GM19043 (cell line): Measurements from ENCODE around the gene PITRM1.
"Not testable (repeated sequence)": the region's sequence is repeated elsewhere in the genome, so short reads cannot be mapped to it uniquely, and the experiment has no call there.

Experiments used
- ATAC-seq: cut with Tn5 transposase; IDR thresholded peaks from one replicate; pipeline ENCODE4 v1.9.1; 2021; ENCODE audit warnings: low read depth; ENCODE audit not compliant: unreplicated experiment

The PITRM1 gene

DNA sequence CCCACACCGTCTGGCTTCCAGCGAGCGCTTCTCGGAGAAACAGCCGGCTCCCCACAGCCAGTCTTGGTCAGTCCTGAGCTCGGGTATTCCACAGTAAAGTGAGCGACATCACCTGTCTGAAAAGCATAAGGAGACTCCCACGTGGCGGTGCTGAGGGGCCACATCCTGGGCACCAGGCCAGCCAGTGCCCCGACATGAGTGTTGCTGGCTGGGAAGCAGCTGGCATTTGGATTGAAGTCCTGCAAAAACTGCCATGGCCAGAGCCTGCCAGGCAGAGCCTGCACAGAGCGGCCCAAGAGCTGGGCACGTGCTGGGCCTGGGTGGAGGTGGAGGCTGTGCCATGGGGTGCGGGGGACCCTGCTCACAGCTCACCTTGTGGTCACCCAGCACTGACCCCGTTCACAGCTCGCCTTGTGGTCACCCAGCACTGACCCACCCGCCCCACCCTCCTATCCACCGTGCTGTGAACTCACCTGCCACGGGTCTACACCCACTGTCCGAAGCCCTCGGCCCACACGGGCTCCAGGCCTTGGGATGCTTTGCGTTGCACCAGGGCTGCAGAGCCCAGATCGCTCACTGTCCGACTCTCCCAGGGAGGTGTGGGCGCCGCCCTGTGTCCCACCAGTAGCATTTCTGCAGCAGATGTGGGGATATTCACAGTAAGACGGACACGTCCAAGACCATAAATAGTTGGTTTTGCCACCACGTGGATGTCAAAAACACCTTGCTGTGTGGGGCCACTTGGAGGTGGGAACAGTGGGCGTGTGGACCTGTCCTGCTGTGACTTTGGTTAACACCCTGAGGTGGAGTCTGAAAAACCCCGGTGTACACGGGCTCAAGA lies 48.8 kb downstream of the PITRM1 start:
- no peak for ATAC-seq

DNA sequence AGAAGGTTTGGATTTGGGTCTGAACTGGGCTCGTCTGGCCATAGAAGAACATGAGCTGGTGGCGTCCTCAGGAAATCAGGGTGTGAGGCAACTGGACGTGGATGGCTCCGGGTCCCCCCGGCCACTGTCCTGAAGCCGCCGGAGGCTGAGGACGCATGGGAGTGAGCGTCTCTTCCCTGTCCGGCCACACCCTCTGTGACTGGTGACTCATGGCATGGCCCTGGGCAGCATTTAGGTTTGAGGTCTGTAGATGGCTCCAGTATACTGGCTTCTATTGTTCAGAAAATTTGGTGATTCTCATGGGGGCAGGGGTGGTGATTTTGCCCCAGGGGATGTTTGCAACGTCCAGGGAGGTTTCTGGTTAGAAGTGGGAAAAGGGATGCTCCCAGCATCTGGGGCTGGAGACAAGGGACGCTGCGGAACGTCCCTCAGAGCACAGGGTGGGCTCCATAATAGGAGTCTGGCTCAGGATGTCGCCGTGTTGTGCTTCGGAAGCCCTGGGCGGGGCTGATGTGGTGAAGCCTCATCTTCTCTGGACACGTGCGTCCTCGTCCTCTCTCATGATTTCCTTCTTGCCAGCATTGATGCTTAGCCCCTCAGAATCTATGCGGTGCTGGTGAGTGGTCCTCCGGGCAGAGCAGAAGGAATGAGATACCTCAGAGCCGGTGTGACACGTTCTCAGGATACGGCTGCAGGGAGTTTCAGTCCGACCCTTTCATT lies 49.9 kb downstream of the PITRM1 start:
- no peak for ATAC-seq

DNA sequence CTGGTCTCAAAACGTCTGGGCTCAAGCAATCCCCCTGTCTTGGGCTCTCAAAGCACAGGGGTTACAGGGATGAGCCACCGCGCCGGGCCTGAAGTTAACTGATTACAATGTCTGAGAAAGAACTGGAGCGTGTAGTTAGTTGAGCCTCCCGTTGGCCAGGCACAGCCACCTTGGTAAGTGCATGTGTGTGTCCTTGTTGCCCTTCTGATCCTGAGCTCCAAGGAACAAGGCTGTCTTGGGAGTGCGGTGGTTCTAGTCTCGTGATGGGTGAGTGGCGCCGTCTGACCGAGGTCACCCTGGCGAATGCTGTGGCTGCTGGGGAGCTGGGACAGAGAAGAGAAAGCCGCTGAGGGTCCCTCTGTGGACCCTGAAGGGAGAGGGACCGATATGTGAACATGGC lies 50.5 kb downstream of the PITRM1 start:
- no peak for ATAC-seq

- ATAC-seq: no peak
These were observed 52.7 kb downstream of the PITRM1 start for GRCh38 chr10:3119796-3120459.

DNA sequence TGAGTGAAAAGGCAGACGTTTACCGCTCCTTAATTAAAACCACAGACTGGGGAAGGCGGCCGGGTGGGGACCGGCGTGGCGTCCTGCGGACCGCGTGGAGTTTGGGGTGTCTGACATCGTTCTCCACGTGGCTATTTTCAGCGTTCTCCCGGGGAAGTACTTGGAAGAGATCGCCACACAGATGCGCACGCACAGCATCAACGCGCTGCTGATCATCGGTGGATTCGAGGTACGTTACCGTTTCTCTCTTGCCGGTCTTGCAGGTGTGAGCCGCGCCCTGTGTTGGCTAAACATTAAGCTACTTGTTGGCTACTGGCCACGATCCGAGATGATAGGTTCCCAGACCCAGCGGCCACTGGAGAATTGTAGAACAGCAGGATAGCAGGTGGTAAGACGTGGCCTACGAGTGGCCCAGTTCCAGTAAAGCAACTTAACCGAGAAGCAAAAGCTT lies 53.9 kb downstream of the PITRM1 start:
- no peak for ATAC-seq

- ATAC-seq: no peak
These were observed 55.1 kb downstream of the PITRM1 start for GRCh38 chr10:3117486-3117885.

- ATAC-seq: no peak
These were observed 56.0 kb downstream of the PITRM1 start for GRCh38 chr10:3116508-3117100.

- ATAC-seq: no peak
These were observed 56.9 kb downstream of the PITRM1 start for GRCh38 chr10:3115685-3116084.

DNA sequence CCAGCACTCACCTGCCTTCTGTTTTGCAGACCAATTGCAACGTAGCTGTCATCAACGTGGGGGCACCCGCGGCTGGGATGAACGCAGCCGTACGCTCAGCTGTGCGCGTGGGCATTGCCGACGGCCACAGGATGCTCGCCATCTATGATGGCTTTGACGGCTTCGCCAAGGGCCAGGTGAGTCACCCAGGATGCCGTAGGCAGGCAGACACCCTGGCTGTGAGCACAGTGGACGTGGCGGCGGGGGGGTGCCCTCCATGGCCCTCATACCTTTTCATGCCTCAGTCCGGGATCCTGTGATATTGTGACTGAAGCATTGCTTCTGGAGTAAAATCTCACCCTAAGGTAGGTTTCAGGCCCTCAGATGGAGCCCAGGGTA lies 59.2 kb downstream of the PITRM1 start:
- no peak for ATAC-seq

DNA sequence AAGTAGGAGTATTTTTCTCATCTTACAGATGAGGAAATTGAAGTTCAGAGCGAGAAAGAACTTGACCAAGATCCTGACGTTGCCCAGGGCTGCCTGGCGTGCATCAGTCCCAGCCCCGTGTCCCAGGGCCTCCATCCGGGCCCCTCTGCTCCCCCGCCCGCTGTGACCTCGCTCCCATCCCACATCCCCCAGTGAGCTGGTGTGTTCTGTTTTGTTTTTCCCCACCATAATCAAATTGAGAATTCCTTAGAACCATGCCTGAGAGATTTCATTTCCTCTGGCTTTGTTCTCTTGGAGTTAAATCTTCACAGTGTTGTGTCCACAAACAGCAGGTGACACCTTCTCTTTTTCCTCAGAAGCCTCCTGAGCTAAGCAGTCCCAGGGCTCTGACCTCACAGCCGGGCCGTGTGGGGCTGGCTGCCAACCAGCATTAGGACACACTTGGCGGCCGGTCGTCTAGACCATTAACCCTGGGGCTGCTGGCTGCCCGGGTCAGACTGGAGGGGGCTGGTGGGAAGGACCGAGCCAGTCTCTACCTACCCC lies 60.9 kb downstream of the PITRM1 start:
- ATAC-seq: no peak

DNA sequence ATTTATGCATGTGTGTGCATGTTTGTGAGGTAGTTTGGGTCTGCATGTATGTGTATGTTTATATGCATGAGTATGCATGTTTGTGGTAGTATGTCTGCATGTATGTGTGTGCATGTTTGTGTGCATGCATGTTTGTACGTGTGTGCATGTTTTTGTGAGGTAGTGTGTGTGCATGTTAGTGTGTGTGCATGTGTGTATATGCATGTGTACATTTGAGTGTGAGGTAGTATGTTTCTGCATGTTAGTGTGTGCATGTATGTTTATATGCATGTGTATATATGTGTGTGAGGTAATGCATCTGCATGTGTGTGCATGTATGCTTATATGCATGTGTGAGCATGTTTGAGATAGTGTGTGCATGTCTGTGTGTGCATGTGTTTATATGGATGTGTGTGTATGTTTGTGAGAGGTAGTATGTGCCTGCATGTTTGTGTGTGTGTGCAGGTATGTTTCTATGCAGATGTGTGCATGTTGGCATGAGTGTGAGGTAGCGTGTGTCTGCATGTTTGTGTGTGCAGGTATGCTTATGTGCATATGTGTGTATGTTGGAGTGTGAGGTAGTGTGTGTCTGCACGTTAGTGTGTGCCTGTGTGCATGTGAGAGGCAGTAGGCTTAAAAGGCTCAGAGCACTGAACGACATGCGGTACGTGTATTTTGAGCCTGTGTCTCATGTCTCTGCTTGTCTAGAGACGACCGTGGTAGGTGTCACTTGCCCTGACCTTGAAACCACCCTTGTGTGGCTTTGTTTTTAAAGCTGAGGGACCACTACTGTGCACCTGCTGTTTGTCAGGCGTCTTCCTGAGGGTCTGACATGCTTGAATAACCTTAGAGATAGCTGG lies 61.6 kb downstream of the PITRM1 start:
- ATAC-seq: no peak

DNA sequence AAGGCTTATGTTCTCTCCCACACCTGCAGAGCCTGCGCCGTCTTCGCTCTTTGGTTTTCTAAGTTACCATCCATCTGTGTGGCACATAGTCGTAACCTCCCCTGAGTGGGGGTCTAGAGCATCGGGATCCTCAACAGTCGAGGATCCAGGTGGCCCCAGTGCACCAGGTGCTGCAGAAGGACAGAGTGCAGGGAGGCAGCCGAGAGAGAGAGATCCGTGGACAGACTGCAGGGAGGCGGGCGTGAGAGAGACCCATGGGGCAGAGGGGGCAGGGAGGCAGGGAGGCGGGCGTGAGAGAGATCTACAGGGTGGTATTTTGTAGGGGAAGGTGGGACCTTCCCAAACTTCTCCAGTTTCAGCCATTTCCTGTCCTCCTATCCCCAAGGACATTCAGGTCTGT lies 62.9 kb downstream of the PITRM1 start:
- ATAC-seq: no peak

- no peak for ATAC-seq
These were observed 63.4 kb downstream of the PITRM1 start for GRCh38 chr10:3109196-3109595.

DNA sequence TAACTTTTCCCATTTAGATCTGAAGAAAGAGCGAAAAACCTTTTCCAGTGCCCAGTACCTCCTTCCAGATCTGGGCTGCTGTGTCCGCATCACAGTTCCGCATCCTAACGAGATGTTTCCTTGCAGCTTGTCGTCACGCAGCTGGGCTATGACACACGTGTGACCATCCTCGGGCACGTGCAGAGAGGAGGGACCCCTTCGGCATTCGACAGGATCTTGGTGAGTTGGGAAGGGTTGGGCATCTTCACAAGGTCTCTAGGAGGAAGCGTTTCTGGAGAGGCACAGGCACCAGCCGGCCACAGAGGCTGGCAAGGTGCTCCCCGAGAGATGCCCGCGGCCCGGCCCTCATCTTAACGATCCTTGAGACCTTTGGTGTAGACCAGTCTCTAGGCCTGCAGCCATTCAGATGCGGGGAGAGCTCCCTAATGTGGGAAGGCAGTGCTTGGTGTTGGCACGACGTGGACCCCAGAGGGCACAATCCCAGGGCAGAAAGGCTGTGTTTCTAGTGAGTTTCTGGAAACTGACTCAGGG lies 63.9 kb downstream of the PITRM1 start:
- ATAC-seq: no peak

DNA sequence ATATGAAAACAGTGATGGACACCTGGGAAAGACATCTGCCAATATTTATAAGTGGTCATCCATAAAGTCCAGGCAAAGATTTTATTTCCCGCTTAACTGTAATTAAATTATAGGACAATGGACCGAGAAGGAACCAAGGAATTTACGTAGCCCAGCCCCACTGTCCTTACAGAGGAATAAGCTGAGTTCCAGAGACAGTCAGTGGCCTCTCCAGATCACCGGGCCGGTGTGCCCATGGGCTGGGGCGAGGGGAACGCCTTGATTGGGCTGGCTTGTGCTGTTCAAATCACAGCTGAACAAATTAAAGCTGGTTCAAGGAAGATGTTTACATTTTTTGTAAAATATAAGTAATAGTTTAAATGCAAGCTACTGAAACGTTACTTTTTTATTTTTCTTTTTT lies 64.5 kb downstream of the PITRM1 start:
- no peak for ATAC-seq

DNA sequence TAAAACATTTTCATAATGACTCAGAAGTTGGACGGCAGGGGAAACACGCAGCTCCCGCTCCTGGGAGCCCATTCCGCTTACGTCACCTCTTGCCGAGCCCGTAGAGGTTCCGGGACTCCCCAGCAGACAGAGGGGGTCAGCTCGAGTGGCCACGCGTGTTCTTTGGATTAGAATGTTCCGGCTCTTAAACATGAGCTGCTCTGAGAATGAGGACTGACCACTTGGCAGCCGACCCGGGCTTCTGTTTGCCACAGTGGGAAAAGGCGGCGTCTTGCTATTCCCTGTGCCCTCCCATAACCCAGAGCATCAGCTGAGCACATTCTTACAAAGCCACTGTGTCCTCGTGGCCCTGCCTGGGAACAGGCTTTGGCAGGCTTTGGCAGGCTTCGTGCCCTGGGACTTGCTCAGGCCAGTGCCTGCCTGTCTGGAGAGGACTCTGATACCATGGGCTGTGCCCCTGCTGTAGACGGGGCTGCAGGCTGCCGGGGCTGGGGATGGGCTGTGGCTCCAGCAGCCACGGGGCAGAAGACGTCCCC lies 65.1 kb downstream of the PITRM1 start:
- ATAC-seq: no peak

GRCh38 chr10:3106928-3107425 lies 65.6 kb downstream of the PITRM1 start:
- no peak for ATAC-seq

DNA sequence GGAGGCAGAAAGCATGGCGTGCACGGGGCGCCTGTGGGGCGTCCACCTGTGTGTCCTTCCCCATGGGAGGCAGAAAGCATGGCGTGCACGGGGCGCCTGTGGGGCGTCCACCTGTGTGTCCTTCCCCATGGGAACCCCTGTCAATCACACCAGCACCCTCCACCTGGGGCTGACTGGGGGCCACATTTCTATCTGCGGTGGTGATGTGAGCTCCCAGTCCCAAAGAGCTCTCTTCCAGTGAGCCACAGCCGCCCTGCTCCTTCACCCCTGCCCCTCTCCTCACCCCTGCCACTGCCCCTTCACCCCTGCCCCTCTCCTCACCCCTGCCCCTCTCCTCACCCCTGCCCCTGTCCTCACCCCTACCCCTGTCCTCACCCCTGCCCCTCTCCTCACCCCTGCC lies 66.3 kb downstream of the PITRM1 start:
- not testable (repeated sequence) for ATAC-seq

DNA sequence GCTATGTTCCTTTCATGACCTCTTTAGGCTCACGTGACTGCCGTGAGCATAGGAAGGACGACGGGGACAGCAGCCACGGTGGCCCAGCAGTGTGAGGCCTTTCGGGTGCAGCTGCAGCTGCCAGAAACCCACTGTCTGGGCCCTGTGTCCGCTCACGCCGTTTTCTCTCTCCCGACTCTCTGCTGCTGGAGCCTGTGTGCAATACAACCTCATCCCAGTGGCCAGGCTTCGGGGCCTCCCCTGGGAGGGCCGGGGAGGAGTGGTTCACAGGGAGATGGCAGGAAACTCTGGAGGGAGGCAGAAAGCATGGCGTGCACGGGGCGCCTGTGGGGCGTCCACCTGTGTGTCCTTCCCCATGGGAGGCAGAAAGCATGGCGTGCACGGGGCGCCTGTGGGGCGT lies 66.7 kb downstream of the PITRM1 start:
- ATAC-seq: no peak
